HG02938 (cell line): ENCODE results near the gene FZD8.
"Not testable (repeated sequence)": the region's sequence is repeated elsewhere in the genome, so short reads cannot be mapped to it uniquely, and the experiment has no call there.

ENCODE experiments used
- ATAC-seq: cut with Tn5 transposase; IDR thresholded peaks from one replicate; pipeline ENCODE4 v1.9.1; 2021; ENCODE audit warnings: mild to moderate bottlenecking, moderate library complexity; ENCODE audit not compliant: unreplicated experiment

Gene FZD8, protein sequence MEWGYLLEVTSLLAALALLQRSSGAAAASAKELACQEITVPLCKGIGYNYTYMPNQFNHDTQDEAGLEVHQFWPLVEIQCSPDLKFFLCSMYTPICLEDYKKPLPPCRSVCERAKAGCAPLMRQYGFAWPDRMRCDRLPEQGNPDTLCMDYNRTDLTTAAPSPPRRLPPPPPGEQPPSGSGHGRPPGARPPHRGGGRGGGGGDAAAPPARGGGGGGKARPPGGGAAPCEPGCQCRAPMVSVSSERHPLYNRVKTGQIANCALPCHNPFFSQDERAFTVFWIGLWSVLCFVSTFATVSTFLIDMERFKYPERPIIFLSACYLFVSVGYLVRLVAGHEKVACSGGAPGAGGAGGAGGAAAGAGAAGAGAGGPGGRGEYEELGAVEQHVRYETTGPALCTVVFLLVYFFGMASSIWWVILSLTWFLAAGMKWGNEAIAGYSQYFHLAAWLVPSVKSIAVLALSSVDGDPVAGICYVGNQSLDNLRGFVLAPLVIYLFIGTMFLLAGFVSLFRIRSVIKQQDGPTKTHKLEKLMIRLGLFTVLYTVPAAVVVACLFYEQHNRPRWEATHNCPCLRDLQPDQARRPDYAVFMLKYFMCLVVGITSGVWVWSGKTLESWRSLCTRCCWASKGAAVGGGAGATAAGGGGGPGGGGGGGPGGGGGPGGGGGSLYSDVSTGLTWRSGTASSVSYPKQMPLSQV

DNA sequence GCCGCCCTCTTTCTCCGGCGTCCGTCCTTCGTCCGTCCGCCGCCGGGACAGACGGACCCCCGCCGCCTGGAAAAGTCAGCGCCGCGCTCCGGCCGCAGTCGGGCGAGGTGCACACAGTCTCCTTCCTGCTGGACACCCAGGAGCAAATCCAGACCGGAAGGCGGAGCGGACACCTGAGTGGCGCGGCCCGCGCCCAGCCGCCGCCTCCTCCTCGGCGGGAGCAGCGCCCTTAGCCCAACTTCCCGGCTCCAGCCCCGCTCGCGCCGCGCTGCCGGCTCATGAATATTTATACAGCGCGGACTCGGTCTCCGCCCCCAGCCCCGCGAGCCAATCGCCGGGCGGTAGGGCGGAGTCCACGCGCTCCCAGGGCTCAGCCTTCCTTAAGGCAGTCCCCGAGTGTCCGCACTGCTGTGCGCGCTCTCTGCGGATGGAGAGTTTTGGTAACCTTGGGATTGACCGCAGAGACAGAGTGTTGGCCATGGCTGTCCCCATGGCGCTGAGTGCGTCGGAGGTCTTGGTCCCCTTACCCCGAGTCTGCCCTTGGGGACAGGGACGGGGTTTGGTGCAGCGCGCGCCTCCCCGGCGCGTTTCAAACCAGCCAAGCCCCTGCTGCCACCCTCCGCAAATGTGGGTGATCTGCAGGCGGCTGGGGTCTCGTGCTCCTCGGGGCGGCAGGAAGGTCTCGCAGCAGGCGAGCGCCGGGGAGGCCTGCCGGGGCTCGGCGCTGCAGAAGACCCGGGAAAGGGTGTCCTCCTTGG lies at the start of gene FZD8:
Gene FZD8 (minus strand): TSS at position 262 of the 758 bp plus-strand sequence. CDS start 867 bp downstream, outside the sequence.
- ATAC-seq: peak; percentile 86

DNA sequence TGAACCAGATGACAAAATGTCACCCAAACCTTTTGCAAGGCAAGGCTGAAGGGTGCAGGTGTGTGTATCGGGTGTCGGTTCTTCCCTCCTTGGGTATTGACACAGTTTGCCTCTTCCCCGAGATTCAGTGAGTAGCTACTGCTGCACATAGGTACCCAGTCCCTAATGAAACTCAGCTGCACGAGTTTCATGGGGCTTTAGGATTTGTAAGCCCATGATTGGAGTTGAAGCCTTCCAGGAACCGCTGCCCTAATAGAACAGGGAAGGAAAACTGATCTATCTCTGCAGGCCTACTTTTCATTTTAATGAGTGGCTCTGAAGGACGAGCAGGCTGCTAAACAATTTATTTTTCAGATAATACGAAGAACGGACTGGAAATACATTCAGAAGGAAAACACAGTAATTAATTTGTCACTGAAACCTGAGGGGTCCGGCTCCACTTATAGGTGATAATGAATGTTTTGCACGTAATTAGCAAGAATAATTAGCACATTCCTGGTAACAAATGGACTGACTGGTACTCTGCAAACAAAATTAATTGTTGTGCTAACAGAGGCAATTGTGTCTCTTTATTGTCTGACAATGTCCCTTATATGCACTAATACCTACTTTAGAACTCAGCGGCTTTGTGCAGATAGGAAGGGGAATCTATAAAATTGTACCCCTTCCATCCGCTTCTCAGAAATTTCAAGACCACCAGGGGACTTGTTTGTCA lies 49.6 kb upstream of the FZD8 start:
- no peak for ATAC-seq

DNA sequence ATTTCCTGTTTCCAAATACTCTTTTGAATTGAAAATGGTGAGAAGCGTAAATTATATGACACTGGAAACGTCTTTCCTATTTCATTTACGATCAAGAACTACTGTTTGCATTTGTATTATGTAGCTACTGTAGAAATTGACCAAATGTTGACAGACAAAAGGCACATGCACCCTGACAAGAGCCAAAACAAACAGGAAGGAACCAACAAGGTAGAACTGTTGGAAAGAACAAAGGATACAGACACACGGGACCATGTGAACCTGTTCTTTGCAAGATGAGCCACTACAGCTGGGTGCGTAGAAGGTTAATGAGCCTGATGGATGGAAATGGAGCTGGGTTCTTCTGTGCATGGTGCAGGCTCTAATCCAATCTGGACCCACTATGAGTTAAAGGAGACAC lies 48.4 kb upstream of the FZD8 start:
- ATAC-seq: no peak

DNA sequence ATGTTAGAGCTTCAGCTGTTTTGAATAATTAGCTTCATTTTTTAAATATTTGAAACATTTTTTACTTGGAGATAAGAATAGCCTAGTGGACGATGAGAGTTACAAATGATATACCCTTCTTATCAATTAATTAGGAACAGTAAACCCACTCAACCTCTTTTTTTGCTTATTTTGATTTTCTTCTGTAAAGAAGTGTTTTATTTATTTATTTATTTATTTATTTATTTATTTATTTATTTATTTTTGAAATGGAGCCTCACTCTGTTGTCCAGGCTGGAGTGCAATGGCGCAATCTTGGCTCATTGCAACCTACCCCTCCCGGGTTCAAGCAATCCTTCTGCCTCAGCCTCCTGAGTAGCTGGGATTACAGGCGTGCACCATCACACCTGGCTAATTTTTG lies 43.8 kb upstream of the FZD8 start:
- not testable (repeated sequence) for ATAC-seq

DNA sequence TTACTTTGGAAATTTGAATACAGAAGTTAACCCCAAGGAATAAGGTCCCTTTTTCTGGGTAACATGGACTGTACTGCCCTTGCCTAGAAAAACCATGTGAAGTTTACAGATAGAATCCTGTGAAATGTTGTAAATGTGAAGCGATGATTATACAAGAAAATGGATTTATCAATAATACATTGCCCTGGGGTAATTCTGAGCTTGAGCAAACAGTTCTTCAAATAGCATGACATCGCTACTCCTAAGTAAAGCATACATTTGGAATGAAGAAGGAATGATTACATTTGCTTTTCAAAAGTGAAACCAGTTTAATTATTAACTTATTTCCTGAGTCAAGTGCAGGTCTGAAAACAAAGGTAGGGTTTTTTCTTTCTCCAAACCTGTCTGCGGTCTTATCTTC lies 43.3 kb upstream of the FZD8 start:
- no peak for ATAC-seq

DNA sequence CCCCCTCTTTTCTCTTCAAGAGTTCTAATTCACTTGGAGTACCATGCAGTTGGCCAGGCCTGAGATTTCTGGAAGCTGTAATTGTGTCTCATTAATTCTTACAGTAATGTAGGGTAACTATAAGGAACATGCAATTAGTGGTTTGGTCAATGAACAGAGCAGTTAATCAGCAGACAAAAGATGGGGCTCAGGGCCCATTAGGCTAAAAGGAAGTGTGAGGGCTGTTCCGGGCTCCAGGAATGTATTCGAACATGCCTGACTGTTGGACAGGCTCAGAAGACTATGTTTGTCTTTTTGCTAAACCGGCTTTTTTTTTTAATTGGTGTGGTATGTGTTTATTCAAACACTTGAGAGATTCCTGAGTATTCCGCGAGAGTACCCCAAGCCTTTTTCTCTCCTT lies 42.5 kb upstream of the FZD8 start:
- no peak for ATAC-seq

DNA sequence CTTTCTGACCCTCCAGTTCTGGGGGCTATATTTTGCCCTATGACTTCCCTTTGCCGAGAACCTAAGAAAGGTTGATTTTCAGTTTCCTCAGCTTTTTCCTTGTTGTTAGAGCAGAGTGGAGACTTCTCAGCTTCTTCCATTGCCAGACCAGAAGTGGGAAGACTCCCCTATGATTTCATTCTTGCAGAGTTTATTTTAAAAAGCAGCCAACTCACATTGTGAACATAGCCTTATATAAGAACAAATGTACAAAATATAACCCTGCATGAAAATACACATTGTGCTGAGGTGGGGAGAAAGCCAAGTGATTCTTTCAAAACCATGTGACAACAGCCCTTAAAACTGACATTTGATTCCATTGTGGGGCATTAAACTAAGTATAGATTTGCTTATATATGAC lies 33.8 kb upstream of the FZD8 start:
- ATAC-seq: no peak

DNA sequence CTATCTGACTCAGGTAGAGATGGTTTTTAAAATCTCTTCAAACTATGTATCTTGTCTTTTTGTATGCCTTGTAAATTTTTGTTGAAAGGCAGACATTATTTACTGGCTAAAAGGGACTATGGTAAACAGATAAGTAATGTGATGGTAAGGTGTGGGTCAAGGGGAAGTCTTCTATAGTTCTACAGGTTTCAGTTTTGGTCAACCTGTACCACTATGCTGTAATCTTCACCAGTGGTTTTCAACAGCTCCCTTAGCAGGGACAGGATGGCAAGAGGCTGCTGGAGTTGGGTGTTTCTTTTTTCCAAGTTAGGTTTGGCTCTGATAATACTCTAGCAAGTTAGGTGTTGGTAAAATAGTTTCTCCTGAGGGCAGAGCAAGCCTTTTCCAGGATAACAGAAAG lies 32.7 kb upstream of the FZD8 start:
- no peak for ATAC-seq

DNA sequence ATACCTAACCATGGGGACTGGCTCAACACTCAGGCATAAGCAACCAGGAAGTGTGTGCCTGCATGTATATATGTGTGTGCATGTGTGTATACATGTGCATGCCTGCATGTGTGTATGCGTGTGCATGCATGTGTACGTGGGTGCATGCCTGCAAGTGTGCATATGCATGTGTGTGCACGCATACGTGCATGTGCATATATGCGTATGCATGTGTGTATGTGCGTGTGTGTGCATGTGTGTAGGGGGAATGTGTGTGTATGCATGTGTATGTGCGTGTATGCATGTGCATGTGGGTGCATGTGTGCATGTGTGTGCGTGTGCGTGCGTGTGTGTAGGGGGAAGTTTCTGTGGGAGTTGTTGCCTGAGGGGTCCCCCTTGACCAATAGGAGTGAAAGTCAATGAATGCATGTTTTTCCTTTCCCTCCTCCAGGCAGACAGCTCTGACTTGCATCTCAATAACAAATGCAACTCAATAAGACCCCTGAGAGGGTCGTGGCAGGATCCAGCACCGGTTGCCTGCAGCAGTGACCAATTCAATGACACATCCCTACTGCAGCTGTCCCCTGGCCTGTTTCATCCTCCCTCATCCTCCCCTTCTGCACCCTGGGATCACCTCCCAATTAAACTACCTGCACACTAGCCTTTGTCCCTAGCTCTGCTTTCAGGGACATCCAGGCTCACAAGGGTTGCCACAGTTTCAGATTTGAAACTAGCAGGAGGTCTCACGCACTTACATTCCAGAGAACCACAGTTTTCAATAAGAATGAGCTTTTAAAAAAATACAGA lies 27.0 kb upstream of the FZD8 start:
- ATAC-seq: no peak

DNA sequence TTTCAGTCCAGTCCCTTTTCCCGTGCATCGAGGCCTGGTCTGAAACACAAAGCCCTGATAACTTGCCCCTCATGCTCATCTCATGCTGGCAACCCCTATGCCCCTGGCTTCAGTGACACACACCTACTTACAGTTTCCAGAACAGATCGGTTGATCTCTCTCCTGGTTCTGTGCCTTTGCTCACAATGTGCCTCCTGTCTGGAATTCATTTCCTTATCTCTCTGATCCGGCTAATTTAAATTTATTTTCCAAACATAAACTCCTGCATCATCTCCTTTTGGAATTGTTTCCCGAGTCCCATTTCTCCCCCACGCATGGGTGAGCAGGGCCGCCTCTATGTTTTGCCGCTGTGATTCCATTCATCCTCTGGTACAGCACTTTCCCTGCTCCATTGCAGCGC lies 25.9 kb upstream of the FZD8 start:
- no peak for ATAC-seq

DNA sequence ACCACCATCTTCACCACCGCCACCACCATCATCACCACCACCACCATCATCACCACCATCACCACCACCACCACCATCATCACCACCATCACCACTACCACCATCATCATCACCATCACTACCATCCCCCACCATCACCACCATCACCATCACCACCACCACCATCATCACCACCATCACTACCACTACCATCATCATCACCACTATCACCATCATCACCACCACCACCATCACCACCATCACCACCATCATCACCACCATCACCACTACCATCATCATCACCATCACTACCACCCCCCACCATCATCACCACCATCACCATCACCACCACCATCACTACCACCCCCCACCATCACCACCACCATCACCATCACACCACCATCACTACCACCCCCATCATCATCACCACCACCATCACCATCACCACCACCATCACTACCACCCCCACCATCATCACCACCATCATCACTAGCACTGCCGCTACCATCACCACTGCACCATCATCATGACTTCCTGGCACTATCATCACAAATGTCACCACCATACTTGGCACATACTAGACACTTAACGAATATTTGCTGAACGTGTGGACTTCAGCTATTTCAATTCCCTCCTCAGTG lies 25.3 kb upstream of the FZD8 start:
- ATAC-seq: no peak

DNA sequence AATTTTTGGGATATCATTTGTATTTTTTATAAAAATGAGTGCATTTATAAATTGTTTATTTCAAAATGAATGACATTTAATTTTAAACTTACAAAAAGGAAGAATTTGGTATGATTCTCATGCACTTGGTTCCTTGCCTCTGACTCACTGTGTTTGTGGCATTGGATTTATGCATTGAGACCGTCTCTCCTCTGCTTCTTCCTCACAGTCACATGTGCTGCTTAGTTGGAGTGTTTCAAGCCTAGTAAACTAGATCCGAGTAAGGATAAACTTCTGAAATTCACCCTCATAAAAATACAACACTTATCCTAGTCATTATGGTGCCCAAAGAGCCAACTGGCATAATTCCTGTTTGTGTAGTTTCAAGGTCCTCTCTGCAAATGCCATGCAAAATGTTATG lies 19.1 kb upstream of the FZD8 start:
- ATAC-seq: no peak

DNA sequence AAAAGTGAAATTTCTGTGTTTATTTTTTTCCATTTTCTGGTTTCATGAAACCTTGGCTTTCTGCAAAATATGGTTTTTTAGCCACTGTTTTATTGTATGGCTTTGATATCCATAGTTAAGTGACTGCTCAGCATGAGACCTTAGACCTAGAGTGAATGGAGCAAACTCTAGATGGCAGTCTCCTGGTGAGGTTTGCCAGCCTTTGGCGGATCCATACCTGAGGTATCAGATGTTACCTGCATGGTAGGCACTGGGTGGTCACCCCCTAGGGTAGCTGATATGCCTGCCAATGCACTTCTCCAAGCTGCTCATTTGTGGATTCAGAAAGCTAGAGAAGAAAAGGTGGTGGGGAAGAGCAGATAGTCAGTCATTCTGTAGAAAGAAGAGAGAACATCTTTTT lies 17.4 kb upstream of the FZD8 start:
- no peak for ATAC-seq

DNA sequence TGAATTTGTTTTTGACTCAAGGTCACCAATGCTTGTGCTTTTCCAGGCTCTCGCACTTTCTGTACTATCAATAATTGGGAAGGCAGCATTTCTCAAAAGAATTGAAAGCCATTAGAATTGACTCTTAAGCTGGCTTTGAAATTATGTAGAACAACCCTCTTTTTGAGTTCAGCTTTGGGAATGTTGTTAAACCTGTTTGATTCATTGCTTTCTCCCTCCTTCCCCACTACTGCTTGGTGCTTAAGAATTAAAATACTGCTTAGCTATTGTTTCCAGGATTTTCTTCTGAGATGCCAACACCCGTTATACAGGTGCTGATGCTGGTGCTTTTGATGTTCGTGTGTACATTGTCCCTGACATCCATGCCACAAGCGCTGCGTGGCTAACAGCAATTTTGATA lies 15.5 kb upstream of the FZD8 start:
- ATAC-seq: no peak

DNA sequence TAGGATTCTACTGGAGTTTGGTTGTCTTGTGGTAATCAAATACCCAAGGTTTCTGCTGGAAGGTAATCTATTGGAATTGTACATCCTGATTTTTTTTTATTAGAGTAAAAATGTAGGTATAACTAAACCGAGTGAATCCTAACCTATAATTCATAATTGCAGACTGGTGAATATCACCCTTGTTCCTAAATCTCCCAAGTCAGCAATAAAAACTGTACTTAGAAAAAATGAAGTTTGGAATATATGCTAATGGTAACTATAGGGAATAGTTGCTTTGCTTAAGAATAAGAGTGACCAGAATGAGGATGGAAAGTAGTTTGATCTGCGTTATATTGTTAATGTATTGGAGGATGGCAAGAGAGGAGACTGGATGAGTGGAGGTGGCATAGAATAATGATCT lies 10.7 kb upstream of the FZD8 start:
- no peak for ATAC-seq

DNA sequence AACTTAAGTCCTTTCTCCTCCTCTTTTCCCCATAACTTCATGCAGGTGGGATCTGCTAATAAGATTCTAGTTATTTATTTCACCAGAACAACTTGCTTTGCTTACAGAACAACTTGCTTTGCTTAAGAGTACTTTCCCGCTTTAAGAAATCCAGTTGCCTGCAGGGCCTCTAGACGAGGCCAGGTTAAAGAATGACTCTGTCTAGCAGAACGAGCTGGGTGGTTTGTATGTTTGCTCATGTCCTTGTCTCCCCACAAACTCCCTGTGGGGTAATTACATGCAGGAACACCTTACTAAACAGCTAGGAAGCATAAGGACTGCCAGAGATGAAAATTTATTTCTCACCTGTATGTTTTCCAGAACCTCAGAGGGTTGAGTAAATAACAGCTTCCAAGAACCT lies 8.8 kb upstream of the FZD8 start:
- ATAC-seq: no peak

DNA sequence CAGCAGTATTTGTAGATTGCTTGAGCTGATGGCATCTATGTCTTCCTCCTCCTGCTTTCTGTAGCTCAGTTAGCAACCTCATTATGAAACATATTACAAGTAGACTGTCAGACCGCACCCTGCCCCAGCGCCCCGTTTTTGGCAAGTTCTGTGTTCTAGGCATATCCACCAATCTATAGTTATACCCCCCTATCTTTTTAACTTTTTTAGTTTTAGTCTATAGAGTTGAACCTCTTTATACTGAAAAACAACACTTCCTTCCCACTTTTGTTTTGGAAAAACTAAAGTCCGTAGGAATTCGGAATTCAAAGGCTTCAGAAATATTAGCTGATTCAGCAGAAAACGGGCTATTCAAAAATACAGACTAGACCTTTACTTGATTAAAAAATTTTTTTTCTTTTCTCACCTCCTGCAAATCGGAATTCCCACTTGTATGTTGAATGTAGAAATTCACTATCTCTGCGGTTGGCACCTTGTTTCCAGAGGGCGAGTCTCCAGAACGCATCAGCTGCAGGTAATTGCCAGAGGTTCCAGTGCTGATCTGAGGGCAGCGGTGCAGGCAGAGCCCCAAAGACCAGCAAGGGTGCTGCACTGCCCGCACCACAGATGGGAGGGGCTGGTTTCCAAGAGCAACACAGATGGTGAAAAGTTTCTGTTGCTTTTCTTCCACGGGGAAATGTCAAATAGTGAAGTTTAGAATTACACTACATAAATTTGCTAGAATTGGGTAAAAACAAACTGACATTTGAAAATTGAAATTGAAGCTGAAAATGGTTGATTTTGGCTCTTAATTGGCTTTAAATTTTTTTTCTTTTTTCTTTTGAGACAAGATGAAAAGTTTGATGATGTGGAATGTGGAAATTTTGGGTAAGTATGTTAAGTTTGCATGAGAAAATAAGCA lies 2.2 kb upstream of the FZD8 start:
- no peak for ATAC-seq

DNA sequence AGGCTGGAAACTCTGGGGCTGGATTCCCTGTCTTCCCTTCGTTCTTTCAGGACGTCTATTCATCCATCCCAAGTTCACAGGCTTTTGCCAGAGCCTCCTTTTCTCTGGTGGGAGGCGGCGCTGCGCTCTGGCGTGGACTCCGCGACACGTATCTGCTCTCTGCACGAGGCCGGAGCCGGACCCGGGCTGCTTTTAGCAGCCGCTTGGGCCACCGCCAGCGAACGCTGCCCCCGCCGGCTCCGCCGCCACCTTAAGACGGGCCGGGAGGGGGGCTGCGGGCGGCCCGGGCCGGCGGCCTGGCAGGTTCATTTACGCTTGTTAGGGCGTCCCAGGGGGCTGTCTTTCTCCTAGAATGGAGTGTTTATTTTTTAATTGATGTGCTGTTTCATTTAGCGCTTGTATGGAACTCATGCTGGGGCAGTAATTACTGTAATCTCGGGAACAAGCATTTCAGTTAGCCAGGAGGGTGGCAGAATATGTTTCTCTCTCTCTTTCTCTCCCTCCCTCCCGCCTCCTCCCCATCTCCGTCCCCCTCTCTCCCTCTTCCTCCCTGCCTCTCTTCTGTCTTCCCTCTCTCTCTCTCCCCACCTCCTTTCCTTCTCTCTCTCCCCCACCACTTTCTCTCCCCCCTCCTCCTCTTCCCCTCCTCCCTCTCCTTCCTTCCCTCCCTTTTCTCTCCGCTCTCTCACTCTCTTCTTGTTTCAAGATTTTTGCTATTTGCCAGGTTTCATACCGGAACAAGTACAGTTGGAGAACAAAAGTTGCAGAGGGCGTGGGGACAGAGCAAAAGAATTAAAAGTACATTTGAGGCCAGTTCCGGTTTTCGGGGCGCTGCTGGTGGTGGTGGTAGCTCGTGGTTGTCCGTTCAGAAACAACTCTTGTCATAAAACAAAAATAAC lies 1.3 kb upstream of the FZD8 start:
- ATAC-seq: no peak
